Measurements from ENCODE around the gene TM9SF1. TPM values are rescaled to one million over a fixed set of nuclear protein-coding genes. Genes with fewer than 3 reads are reported as not detected.
A peak's percentile ranks its signal among the peaks of the same experiment; 100 is the strongest.

The TM9SF1 gene
- total and polyA plus RNA-seq, 9 of the 15 experiments (the other 6 are each of a cell fraction or from before 2014, with no cell fraction given) = 5.3 to 20.3 (median 11.8) TPM

- no peak for TF ChIP-seq TSHZ1 (CRISPR knock-in tag; IDR thresholded peaks at IDR 0.05)
- peak; percentile 86 for TF ChIP-seq RB1 (IDR thresholded peaks at IDR 0.05; ENCODE audit: low read depth)
- no peak for TF ChIP-seq ZNF212 (CRISPR knock-in tag; IDR thresholded peaks at IDR 0.05)
- no peak for TF ChIP-seq NR2C2 (CRISPR knock-in tag; IDR thresholded peaks at IDR 0.05)
- peak; percentile 74 for TF ChIP-seq NR2C2 (tag; IDR thresholded peaks at IDR 0.05)
- TF ChIP-seq ZKSCAN8 (CRISPR knock-in tag; IDR thresholded peaks at IDR 0.05) = no peak
- no peak for TF ChIP-seq PHTF2 (CRISPR knock-in tag; IDR thresholded peaks at IDR 0.05)
- no peak for TF ChIP-seq EWSR1 (IDR thresholded peaks at IDR 0.05; ENCODE audit: borderline replicate concordance, low read depth, partially characterized antibody)
- peak; percentile 95 for TF ChIP-seq ZFX (CRISPR knock-in tag; IDR thresholded peaks at IDR 0.05)
- TF ChIP-seq CEBPB (tag; IDR thresholded peaks at IDR 0.05) = no peak
- no peak for TF ChIP-seq STAT5A (IDR thresholded peaks at IDR 0.05; ENCODE audit: borderline replicate concordance, low read length)
- peak; percentile 59 for TF ChIP-seq MBD2 (IDR thresholded peaks at IDR 0.05; ENCODE audit: borderline replicate concordance, low read depth)
- TF ChIP-seq NFATC3 (IDR thresholded peaks at IDR 0.05) = no peak
- TF ChIP-seq SMARCC2 (IDR thresholded peaks at IDR 0.05; ENCODE audit: low read depth) = no peak
- no peak for TF ChIP-seq ZZZ3 (IDR thresholded peaks at IDR 0.05)
- peak; percentile 12 for TF ChIP-seq NFIC (IDR thresholded peaks at IDR 0.05)
- no peak for TF ChIP-seq ZNF445 (CRISPR knock-in tag; IDR thresholded peaks at IDR 0.05; ENCODE audit: low read depth)
- no peak for TF ChIP-seq ZNF77 (CRISPR knock-in tag; IDR thresholded peaks at IDR 0.05)
- TF ChIP-seq CHCHD3 (CRISPR knock-in tag; IDR thresholded peaks at IDR 0.05) = no peak
- TF ChIP-seq EP300 (IDR thresholded peaks at IDR 0.05; ENCODE audit: low read length) = no peak
- TF ChIP-seq U2AF1 (optimal IDR thresholded peaks at IDR 0.05; ENCODE audit: low read depth, low read length) = no peak
- TF ChIP-seq NCOA2 (IDR thresholded peaks at IDR 0.05; ENCODE audit: partially characterized antibody in 2 of 2) = peak in 1 of 2 experiments; percentile 97
- TF ChIP-seq COPS2 (conservative IDR thresholded peaks at IDR 0.05) = no peak
- no peak for TF ChIP-seq GTF2B (IDR thresholded peaks at IDR 0.05; ENCODE audit: extremely low read depth, insufficient read length)
- no peak for TF ChIP-seq SRSF3 (IDR thresholded peaks at IDR 0.05; ENCODE audit: insufficient read depth, low read length)
- peak; percentile 72 for TF ChIP-seq TBP (optimal IDR thresholded peaks at IDR 0.05; ENCODE audit: low read depth, low read length)
- TF ChIP-seq ZNF699 (CRISPR knock-in tag; IDR thresholded peaks at IDR 0.05; ENCODE audit: insufficient replicate concordance) = no peak
- no peak for TF ChIP-seq CHD1 (IDR thresholded peaks at IDR 0.05; ENCODE audit: low read length)
These were observed at the start of gene TM9SF1 (continued) for GRCh38 chr14:24195186-24196070.
